ENCODE measurements around the gene NSMF. TPM values are rescaled to one million over a fixed set of nuclear protein-coding genes. Genes with fewer than 3 reads are reported as not detected.

The NSMF gene
- total and polyA plus RNA-seq, 2 of the 8 experiments (the other 6 are each of a cell fraction or from before 2014, with no cell fraction given) = 56.7 to 65.1 TPM

- TF ChIP-seq SP1 (IDR thresholded peaks at IDR 0.05; ENCODE audit: low read depth, low read length) = no peak
- no peak for TF ChIP-seq GTF2F1 (IDR thresholded peaks at IDR 0.05; ENCODE audit: borderline replicate concordance, low read depth, low read length)
- no peak for TF ChIP-seq TBP (IDR thresholded peaks at IDR 0.05; ENCODE audit: low read depth, low read length)
- no peak for TF ChIP-seq PHF8 (conservative IDR thresholded peaks at IDR 0.05; ENCODE audit: low read depth, low read length)
- no peak for TF ChIP-seq SP4 (IDR thresholded peaks at IDR 0.05; ENCODE audit: low read length)
- no peak for TF ChIP-seq SUZ12 (IDR thresholded peaks at IDR 0.05; ENCODE audit: low read length)
- TF ChIP-seq SRF (IDR thresholded peaks at IDR 0.05; ENCODE audit: low read depth, low read length) = no peak
Measured at GRCh38 chr9:137411645-137412380, 47.3 kb downstream of the NSMF start (continued).

All from H1 (cell line).